K562 (cell line): ENCODE measurements around the gene PCK1. TPM values are rescaled to one million over a fixed set of nuclear protein-coding genes. Genes with fewer than 3 reads are reported as not detected.

ENCODE experiments used
- ATAC-seq: fragments of 200-7000 bp; cut with Tn5 transposase; 3 replicates; pipeline ENCODE4 v1.9.1; 2020; ENCODE audit warnings: moderate library complexity
- BruUV-seq: library from RNA; stranded (reverse); fragments of 400-500 nt; replicated peaks from 2 replicates; lab custom pipeline; 2021; lab: Mats Ljungman, UMichigan
- CTCF ChIA-PET: fragments of 300-600 bp; formaldehyde crosslinking; extraction: SDS; loops from one replicate; lab custom pipeline; 2021; ENCODE audit warnings: low intra/inter-chr PET ratio; lab: Yijun Ruan, JAX
- POLR2A ChIA-PET: fragments of 300-600, 350-650 bp; sonication (Branson Sonifier 250); formaldehyde crosslinking; extraction: SDS; loops from one replicate; lab custom pipeline; 2021; ENCODE audit warnings: antibody characterized with exemption, inconsistent platforms; lab: Yijun Ruan, JAX
- DNase-seq, 4 experiments: peaks; one replicate each; pipeline versions ENCODE4 v3.0.0 to v3.0.0-alpha.2; 2011 to 2018; ENCODE audit warnings: low spot score in 3 of 4, mixed read lengths in 3 of 4; ENCODE audit errors: extremely low read depth in 1 of 4
- FAIRE-seq: peaks from 2 replicates; lab custom pipeline; 2011; peaks lifted over from hg19 to GRCh38; lab: Jason Lieb, UNC
- H2AFZ ChIP-seq: 2 replicates; pipeline ENCODE4 v1.6.0; 2011; ENCODE audit warnings: low read depth, low read length, control low read depth, inconsistent platforms
- H3K27ac ChIP-seq: fragments of 200-600 bp; 3 replicates; pipeline ENCODE4 v1.8.0; 2011; ENCODE audit warnings: low read depth, mild to moderate bottlenecking, control low read depth, inconsistent platforms, low read length, moderate library complexity, mixed read lengths; ENCODE audit errors: extremely low read depth
- H3K27me3 ChIP-seq, 2 experiments: fragments of 300-600 bp in 1 of 2; 2 replicates in 1 of 2; 3 replicates in 1 of 2; pipeline versions ENCODE4 v1.6.0 to v1.8.0; 2011; ENCODE audit warnings: inconsistent platforms in 2 of 2, low read length in 2 of 2, mild to moderate bottlenecking in 1 of 2, mixed read lengths in 1 of 2, moderate library complexity in 1 of 2; ENCODE audit not compliant: control insufficient read depth in 2 of 2, insufficient read depth in 2 of 2
- H3K36me3 ChIP-seq: fragments of 300-600 bp; 3 replicates; pipeline ENCODE4 v1.8.0; 2011; ENCODE audit warnings: mild to moderate bottlenecking, low read length, inconsistent platforms; ENCODE audit not compliant: control insufficient read depth, insufficient read depth
- H3K4me1 ChIP-seq, 2 experiments: fragments of 200-600 bp in 1 of 2; replicated peaks in 1 of 2; 2 replicates in 1 of 2; 3 replicates in 1 of 2; pipeline versions ENCODE4 v1.5.1 to v1.8.0; 2011; ENCODE audit warnings: inconsistent platforms in 2 of 2, low read length in 2 of 2, mild to moderate bottlenecking in 1 of 2, mixed read lengths in 1 of 2, moderate library complexity in 1 of 2; ENCODE audit not compliant: control insufficient read depth in 2 of 2, insufficient read depth in 2 of 2
- H3K4me2 ChIP-seq: 2 replicates; pipeline ENCODE4 v1.6.1; 2011; ENCODE audit warnings: low read length, control low read depth, inconsistent platforms, mixed read lengths; ENCODE audit not compliant: insufficient read depth
- H3K4me3 ChIP-seq: fragments of 200-600 bp; sonication (generic), shearing (Covaris generic); 2 replicates; pipeline ENCODE4 v1.5.1; 2016; ENCODE audit warnings: control low read depth, inconsistent platforms
- H3K79me2 ChIP-seq: fragments of 200-600 bp; 3 replicates; pipeline ENCODE4 v1.8.0; 2011; ENCODE audit warnings: low read length, inconsistent platforms; ENCODE audit not compliant: control insufficient read depth, insufficient read depth
- H3K9ac ChIP-seq, 2 experiments: 2 replicates each; pipeline versions ENCODE4 v1.6.0 to v1.6.1; 2011; ENCODE audit warnings: low read depth in 2 of 2, low read length in 2 of 2, control low read depth in 1 of 2, inconsistent platforms in 1 of 2, mild to moderate bottlenecking in 1 of 2, mixed read lengths in 1 of 2; ENCODE audit not compliant: insufficient read depth in 1 of 2
- H3K9me1 ChIP-seq: one replicate; pipeline ENCODE4 v1.6.0; 2011; ENCODE audit warnings: inconsistent platforms, mild to moderate bottlenecking, low read length, moderate library complexity; ENCODE audit not compliant: control insufficient read depth, insufficient read depth
- H3K9me3 ChIP-seq: replicated peaks from 2 replicates; pipeline ENCODE4 v1.5.1; 2011; ENCODE audit warnings: low read depth, low read length, inconsistent platforms; ENCODE audit not compliant: control insufficient read depth, insufficient read depth
- H4K20me1 ChIP-seq: replicated peaks from 2 replicates; pipeline ENCODE4 v1.6.1; 2011; ENCODE audit warnings: low read length, inconsistent platforms, mixed read lengths; ENCODE audit not compliant: control insufficient read depth, insufficient read depth
- BDP1 ChIP-seq: IDR thresholded peaks from 3 replicates; pipeline ENCODE4 v1.6.1; 2011; ENCODE audit not compliant: insufficient read length, insufficient read depth
- HCFC1 ChIP-seq: IDR thresholded peaks from 2 replicates; pipeline ENCODE4 v1.6.1; 2012; ENCODE audit warnings: low read depth, low read length, improper control_type of control experiment
- MED1 ChIP-seq: sonication (generic); formaldehyde crosslinking; IDR thresholded peaks from 2 replicates; pipeline ENCODE4 v1.8.1; 2023; ENCODE audit warnings: missing genetic modification reagents, borderline replicate concordance
- NFYB ChIP-seq: IDR thresholded peaks from 2 replicates; pipeline ENCODE4 v1.6.1; 2011; ENCODE audit warnings: mild to moderate bottlenecking, moderate library complexity; ENCODE audit not compliant: insufficient read length; ENCODE audit errors: extremely low read depth
- RBM34 ChIP-seq: fragments of 200-400 bp; formaldehyde crosslinking; IDR thresholded peaks from 2 replicates; pipeline ENCODE4 v1.6.1; 2018; ENCODE audit warnings: low read length, borderline replicate concordance; ENCODE audit not compliant: insufficient read depth
- ZKSCAN3 ChIP-seq: fragments of 250-450 bp; sonication (Bioruptor Pico); IDR thresholded peaks from 2 replicates; pipeline ENCODE4 v1.4.0; 2020
- ZNF24 ChIP-seq: fragments of 450-650 bp; IDR thresholded peaks from 2 replicates; pipeline ENCODE4 v1.6.1; 2016
- WGBS: fragments of 100-300 bp; shearing (Covaris generic); methylation state at CpG from one replicate; pipeline ENCODE4 v1.1.6; 2016; ENCODE audit warnings: low coverage, mixed read lengths; ENCODE audit not compliant: insufficient coverage; ENCODE audit errors: missing lambda C conversion rate; 5-methylcytosine and 5-hydroxymethylcytosine counted together
- in situ Hi-C: fragments of 300-500 bp; cut with MboI; formaldehyde crosslinking; loops from 4 replicates; pipeline ENCODE4 v1.15.0; 2018; ENCODE audit warnings: inconsistent platforms, mixed read lengths
- intact Hi-C: fragments of 100-400 bp; cut with micrococcal nuclease; formaldehyde crosslinking; loops from 2 replicates; pipeline ENCODE4 v1.14.2; 2022
- polyA plus RNA-seq, 8 experiments: library from polyadenylated mRNA; depleted of rRNA in 4 of 8; stranded (reverse) in 5 of 8; unstranded in 3 of 8; fragments of >200 nt; fragmentation: Nextera tagmentation in 2 of 8; fragmentation: Illumina TruSeq in 1 of 8; extraction: Ambion mirVana in 2 of 8; extraction: Trizol in 1 of 8; gene quantifications; 2 replicates each; pipeline versions ENCODE4 v1.2.1 to v1.2.3, GENCODE V29; 2011 to 2014; ENCODE audit warnings: inconsistent platforms in 1 of 8, missing spikeins in 1 of 8
- total RNA-seq, 7 experiments: library from RNA; depleted of rRNA in 6 of 7; stranded (reverse); fragments of >200 nt in 6 of 7; fragmentation: Illumina TruSeq in 2 of 7; extraction: Trizol in 2 of 7; gene quantifications; 2 replicates each; pipeline versions ENCODE4 v1.2.1 to v1.2.3, GENCODE V29; 2011 to 2021; ENCODE audit warnings: low replicate concordance in 1 of 7
- TF ChIP-seq, protein P1 (sequence below), 2 experiments: fragments of 450-650 bp; conservative IDR thresholded peaks; 2 replicates each; pipeline ENCODE4 v1.6.1; 2017; ENCODE audit warnings: mild to moderate bottlenecking in 2 of 2, moderate library complexity in 2 of 2
- TF ChIP-seq, protein P2 (sequence below), 3 experiments: IDR thresholded peaks in 2 of 3; conservative IDR thresholded peaks in 1 of 3; 2 replicates each; pipeline ENCODE4 v1.5.1; 2011 to 2012; ENCODE audit warnings: low read length in 3 of 3, mild to moderate bottlenecking in 3 of 3, control low read depth in 2 of 3, improper control_type of control experiment in 1 of 3, inconsistent platforms in 1 of 3, low read depth in 1 of 3, mixed read lengths in 1 of 3, moderate library complexity in 1 of 3; ENCODE audit not compliant: insufficient read depth in 2 of 3
- TF ChIP-seq, protein P3 (sequence below): sonication (generic); formaldehyde crosslinking; IDR thresholded peaks from 2 replicates; pipeline ENCODE4 v1.8.1; 2023; ENCODE audit warnings: mild to moderate bottlenecking, missing genetic modification reagents, moderate library complexity

The PCK1 gene
- total and polyA plus RNA-seq, 9 of the 15 experiments (the other 6 are each of a cell fraction or from before 2014, with no cell fraction given), result 0.05 to 0.73 (median 0.15) TPM

DNA sequence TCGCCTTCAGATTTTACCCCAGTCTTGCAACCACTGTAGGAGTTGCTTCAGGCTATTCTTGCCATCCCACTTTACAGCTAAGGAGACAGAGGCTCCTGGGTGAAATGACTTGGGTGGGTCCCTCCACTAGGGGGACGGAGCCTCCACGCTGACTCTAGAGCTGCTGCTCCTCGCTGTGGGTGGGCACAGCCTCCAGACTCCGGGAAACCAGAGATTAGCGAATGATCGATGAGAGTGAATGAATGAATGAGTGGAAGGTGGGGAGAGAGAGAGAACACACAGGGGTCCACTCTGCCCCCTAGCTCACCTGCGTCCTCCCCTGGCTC, 48.9 kb downstream of the PCK1 start:
- Histone ChIP-seq H3K9me1 (no peaks in the 10 kb centered on the region), H3K9me3 (no peaks in the 10 kb centered on the region), H3K4me3 (no peak overlapping the region), H3K27ac (no peak overlapping the region)
- in situ Hi-C loops, result loop anchor here (25.0 kb wide), 1 partner anchor 602 kb away; no protein-coding TSS in a partner anchor
- no TSS peak for BruUV-seq
- POLR2A ChIA-PET, result interaction anchor here (1.1 kb wide), 1 partner anchor 13 kb away, joined by 3 read pairs; no protein-coding TSS in a partner anchor
- no peak for TF ChIP-seq RBM34
- TF ChIP-seq BDP1, result no peak
- TF ChIP-seq, protein P1, sequence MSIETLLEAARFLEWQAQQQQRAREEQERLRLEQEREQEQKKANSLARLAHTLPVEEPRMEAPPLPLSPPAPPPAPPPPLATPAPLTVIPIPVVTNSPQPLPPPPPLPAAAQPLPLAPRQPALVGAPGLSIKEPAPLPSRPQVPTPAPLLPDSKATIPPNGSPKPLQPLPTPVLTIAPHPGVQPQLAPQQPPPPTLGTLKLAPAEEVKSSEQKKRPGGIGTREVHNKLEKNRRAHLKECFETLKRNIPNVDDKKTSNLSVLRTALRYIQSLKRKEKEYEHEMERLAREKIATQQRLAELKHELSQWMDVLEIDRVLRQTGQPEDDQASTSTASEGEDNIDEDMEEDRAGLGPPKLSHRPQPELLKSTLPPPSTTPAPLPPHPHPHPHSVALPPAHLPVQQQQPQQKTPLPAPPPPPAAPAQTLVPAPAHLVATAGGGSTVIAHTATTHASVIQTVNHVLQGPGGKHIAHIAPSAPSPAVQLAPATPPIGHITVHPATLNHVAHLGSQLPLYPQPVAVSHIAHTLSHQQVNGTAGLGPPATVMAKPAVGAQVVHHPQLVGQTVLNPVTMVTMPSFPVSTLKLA (conservative IDR thresholded peaks at IDR 0.05), result no peak
- peak; percentile 48; the same call in 1 of the 2 replicates for TF ChIP-seq ZNF24
- TF ChIP-seq, protein P2, sequence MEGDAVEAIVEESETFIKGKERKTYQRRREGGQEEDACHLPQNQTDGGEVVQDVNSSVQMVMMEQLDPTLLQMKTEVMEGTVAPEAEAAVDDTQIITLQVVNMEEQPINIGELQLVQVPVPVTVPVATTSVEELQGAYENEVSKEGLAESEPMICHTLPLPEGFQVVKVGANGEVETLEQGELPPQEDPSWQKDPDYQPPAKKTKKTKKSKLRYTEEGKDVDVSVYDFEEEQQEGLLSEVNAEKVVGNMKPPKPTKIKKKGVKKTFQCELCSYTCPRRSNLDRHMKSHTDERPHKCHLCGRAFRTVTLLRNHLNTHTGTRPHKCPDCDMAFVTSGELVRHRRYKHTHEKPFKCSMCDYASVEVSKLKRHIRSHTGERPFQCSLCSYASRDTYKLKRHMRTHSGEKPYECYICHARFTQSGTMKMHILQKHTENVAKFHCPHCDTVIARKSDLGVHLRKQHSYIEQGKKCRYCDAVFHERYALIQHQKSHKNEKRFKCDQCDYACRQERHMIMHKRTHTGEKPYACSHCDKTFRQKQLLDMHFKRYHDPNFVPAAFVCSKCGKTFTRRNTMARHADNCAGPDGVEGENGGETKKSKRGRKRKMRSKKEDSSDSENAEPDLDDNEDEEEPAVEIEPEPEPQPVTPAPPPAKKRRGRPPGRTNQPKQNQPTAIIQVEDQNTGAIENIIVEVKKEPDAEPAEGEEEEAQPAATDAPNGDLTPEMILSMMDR (IDR thresholded peaks at IDR 0.05 in 2 of 3, conservative IDR thresholded peaks at IDR 0.05 in 1 of 3; ENCODE audit: insufficient read depth in 2 of 3, low read depth in 1 of 3, low read length in 3 of 3), result peak in 1 of 3 experiments; percentile 40; a peak in 1 of 6 replicates
- TF ChIP-seq, protein P3, sequence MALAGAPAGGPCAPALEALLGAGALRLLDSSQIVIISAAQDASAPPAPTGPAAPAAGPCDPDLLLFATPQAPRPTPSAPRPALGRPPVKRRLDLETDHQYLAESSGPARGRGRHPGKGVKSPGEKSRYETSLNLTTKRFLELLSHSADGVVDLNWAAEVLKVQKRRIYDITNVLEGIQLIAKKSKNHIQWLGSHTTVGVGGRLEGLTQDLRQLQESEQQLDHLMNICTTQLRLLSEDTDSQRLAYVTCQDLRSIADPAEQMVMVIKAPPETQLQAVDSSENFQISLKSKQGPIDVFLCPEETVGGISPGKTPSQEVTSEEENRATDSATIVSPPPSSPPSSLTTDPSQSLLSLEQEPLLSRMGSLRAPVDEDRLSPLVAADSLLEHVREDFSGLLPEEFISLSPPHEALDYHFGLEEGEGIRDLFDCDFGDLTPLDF (CRISPR knock-in tag), result no peak
- no peak for TF ChIP-seq MED1 (CRISPR knock-in tag)
- TF ChIP-seq ZKSCAN3 (CRISPR knock-in tag), result no peak
- TF ChIP-seq NFYB, result no peak
- no peak for TF ChIP-seq HCFC1
- TF ChIP-seq, all 486 proteins: peak for 2
- FAIRE-seq (no peak), ATAC-seq (peak; percentile 56), DNase-seq (no peak)
- Histone ChIP-seq H3K4me2 (no peak overlapping the region), H3K9ac (no peak overlapping the region), H3K27me3 (peaks cover 16 to 49% of the 10 kb centered on the region in 2 experiments; a peak in 4 of 5 replicates), H3K79me2 (no peaks in the 10 kb centered on the region), H4K20me1 (peaks cover 4% of the 10 kb centered on the region; the same call in 1 of the 2 replicates), H2AFZ (no peak overlapping the region), H3K36me3 (no peaks in the 10 kb centered on the region), H3K4me1 (peaks cover 0 to 3% of the 10 kb centered on the region in 2 experiments; a peak in 3 of 5 replicates)
- 2% methylated on average over 7 of the region's 8 CpGs for WGBS
- CTCF ChIA-PET, result no interaction called here
- intact Hi-C loops, result no loop called here
